AG20443 (cell line): ENCODE data around the gene ALDH9A1.

Experiments
- DNase-seq: peaks from one replicate; pipeline ENCODE4 v3.0.0; 2012; ENCODE audit warnings: low spot score, mixed read lengths

ALDH9A1 gene

GRCh38 chr1:165623624-165624023 lies 74.7 kb downstream of the ALDH9A1 start:
- no peak for DNase-seq

- no peak for DNase-seq
Observed at GRCh38 chr1:165619647-165620151, 78.7 kb downstream of the ALDH9A1 start.

DNA sequence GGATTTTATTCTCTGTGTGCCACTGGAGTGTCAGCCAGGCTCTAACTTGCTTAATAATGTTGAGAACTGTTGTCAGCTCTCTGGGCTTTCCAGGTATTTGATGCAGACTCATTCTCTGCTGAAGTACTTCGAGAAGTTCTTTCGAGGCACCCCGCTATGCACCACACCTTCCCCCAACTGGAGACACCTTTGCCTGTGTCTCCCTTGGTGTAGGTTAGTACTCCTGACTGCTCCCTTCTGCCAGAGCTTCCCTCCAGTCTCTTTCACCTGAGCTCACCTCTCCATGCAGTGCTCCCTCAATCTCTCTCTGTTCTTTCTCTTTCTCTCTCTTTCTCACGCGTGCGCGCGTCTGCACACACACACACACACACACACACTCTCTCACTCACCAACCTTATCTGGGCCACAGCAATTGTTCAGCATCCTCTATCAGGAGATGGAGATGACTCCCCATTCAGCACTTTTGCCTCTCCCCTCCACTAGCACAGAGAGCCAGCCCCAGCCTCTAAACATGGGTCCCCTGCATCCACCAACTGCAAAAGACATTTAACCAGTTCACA lies 81.3 kb downstream of the ALDH9A1 start:
- no peak for DNase-seq

GRCh38 chr1:165616054-165616612 lies 82.2 kb downstream of the ALDH9A1 start:
- no peak for DNase-seq
